Karpas-422 (cell line): ENCODE data around the gene FLT3LG. TPM values are rescaled to one million over a fixed set of nuclear protein-coding genes. Genes with fewer than 3 reads are reported as not detected.
A peak's percentile ranks its signal among the peaks of the same experiment; 100 is the strongest.

ENCODE experiments used
- DNase-seq: peaks from one replicate; pipeline ENCODE4 v3.0.0-alpha.2; 2015
- H2AFZ ChIP-seq: fragments of 200-600 bp; sonication (generic); 2 replicates; pipeline ENCODE4 v1.6.1; 2014; ENCODE audit warnings: antibody characterized with exemption, low read length, mixed read lengths
- H3K27ac ChIP-seq: fragments of 200-600 bp; sonication (generic); 2 replicates; pipeline ENCODE4 v1.5.1; 2014; ENCODE audit warnings: mild to moderate bottlenecking, low read length, moderate library complexity
- H3K27me3 ChIP-seq: fragments of 200-600 bp; sonication (generic); 2 replicates; pipeline ENCODE4 v1.6.1; 2014; ENCODE audit warnings: low read length, mixed read lengths
- H3K36me3 ChIP-seq: fragments of 200-600 bp; sonication (generic); 2 replicates; pipeline ENCODE4 v1.6.1; 2014; ENCODE audit warnings: low read length, mixed read lengths; ENCODE audit not compliant: insufficient read depth
- H3K4me1 ChIP-seq: fragments of 200-600 bp; sonication (generic); 2 replicates; pipeline ENCODE4 v1.6.1; 2014; ENCODE audit warnings: mild to moderate bottlenecking, low read length, mixed read lengths
- H3K4me2 ChIP-seq: fragments of 200-600 bp; sonication (generic); 2 replicates; pipeline ENCODE4 v1.6.1; 2014; ENCODE audit warnings: low read length, low read depth, mild to moderate bottlenecking; ENCODE audit not compliant: poor library complexity, severe bottlenecking
- H3K4me3 ChIP-seq: fragments of 200-600 bp; sonication (generic); 2 replicates; pipeline ENCODE4 v1.5.1; 2014; ENCODE audit warnings: mild to moderate bottlenecking, antibody characterized with exemption, low read length, mixed read lengths
- H3K79me2 ChIP-seq: fragments of 200-600 bp; sonication (generic); 2 replicates; pipeline ENCODE4 v1.6.1; 2014; ENCODE audit warnings: mild to moderate bottlenecking, low read length, mixed read lengths
- H3K9ac ChIP-seq: fragments of 200-600 bp; sonication (generic); 2 replicates; pipeline ENCODE4 v1.6.0; 2014; ENCODE audit warnings: low read length
- H3K9me2 ChIP-seq: fragments of 200-600 bp; sonication (generic), shearing (Covaris generic); replicated peaks from 2 replicates; pipeline ENCODE4 v1.6.0; 2014; ENCODE audit warnings: mild to moderate bottlenecking, low read length, moderate library complexity; ENCODE audit not compliant: insufficient read depth
- H3K9me3 ChIP-seq: fragments of 300-700, 200-600 bp; sonication (generic); 2 replicates; pipeline ENCODE4 v1.6.1; 2014; ENCODE audit warnings: low read length, mixed read lengths
- H4K20me1 ChIP-seq: fragments of 200-600 bp; sonication (generic); 2 replicates; pipeline ENCODE4 v1.6.1; 2014; ENCODE audit warnings: mild to moderate bottlenecking, antibody characterized with exemption, low read length, low read depth; ENCODE audit not compliant: insufficient read depth
- total RNA-seq: library from RNA; depleted of rRNA; stranded (reverse); fragments of >200 nt; shearing (Covaris generic); gene quantifications from 2 replicates; pipeline ENCODE4 v1.2.3, GENCODE V29; 2014; ENCODE audit warnings: low replicate concordance

FLT3LG gene
- total RNA-seq, 1 experiment from 2014 or later: 18.8 TPM

DNA sequence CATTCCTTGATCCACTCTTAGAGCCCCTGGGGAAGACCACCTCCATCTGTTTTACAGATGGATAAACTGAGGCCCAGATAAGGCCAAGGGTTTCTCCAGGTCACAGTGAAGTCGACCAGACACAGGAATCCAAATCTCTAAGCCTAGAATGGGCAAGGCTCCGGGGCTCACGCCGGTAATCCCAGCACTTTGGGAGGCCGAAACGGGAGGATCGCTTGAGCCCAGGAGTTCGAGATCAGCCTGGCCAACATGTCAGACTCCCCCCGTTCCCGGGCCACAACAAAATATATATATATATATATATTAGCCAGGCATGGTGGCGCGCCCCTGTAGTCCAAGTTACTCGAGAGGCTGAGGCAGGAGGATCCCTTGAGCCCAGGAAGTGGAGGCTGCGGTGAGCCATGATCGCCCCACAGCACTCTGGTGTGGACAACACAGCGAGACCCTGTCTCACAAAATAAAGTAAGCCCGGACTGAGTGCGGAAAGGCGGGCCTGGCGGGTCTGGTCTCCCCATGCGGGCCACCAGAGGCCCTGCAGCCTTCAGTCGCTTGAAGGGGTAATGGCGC, 12.8 kb downstream of the FLT3LG start:
- Histone ChIP-seq H3K4me3 (peak overlapping the region; percentile 35; the same call in 1 of the 2 replicates), H3K9ac (no peak overlapping the region), H3K4me2 (peak overlapping the region; percentile 22), H3K27me3 (no peaks in the 10 kb centered on the region), H3K4me1 (peaks cover 15% of the 10 kb centered on the region), H4K20me1 (peaks cover 36% of the 10 kb centered on the region), H3K27ac (no peak overlapping the region), H3K79me2 (peaks cover 27% of the 10 kb centered on the region), H3K36me3 (peaks cover 36% of the 10 kb centered on the region), H2AFZ (no peak overlapping the region), H3K9me2 (no peaks in the 10 kb centered on the region), H3K9me3 (no peaks in the 10 kb centered on the region)
- no peak for DNase-seq

DNA sequence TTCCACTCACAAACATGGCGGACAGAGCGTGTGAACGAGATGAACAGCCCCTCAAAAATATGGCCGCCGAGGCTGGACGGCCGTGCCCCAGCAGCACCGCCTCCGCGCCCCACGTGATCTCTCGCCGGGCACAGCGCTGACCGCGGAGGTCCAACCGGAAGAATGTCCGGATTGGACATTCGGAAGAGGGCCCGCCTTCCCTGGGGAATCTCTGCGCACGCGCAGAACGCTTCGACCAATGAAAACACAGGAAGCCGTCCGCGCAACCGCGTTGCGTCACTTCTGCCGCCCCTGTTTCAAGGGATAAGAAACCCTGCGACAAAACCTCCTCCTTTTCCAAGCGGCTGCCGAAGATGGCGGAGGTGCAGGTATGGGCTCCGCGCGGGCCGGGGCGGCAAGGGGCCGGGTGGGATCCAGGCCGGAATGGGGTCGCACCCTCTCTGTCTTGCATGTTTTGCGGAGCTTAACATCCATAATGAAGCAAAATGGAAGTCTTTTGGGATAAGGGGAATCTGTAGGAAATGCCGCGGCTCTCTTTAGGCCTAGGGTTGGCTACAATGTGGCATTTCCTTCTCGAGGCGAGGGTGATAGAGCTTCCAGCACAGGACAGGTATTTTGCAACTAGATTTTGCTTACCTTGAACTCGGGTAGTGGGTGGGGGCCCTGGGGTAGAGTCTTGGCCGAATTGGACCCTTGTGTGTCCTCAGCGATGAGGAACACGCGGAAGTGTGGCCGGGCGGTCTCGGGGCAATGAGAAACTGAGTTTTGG, 13.4 kb downstream of the FLT3LG start, which contains the start of gene RPL13A:
Gene RPL13A, plus strand, starts transcription at position 332 of the 769 bp plus-strand sequence. Its CDS starts 22 bp downstream, at position 354.
- Histone ChIP-seq H3K36me3 (peaks cover 40% of the 10 kb centered on the region), H3K27ac (peak within 1 kb of the TSS; percentile 90), H3K4me1 (peaks cover 15% of the 10 kb centered on the region), H2AFZ (no peak within 1 kb of the TSS), H3K9ac (peak within 1 kb of the TSS; percentile 95), H3K4me2 (peak within 1 kb of the TSS; percentile 83), H3K4me3 (peak within 1 kb of the TSS; percentile 95), H3K27me3 (no peaks in the 10 kb centered on the region), H3K9me2 (no peaks in the 10 kb centered on the region), H4K20me1 (peaks cover 39% of the 10 kb centered on the region), H3K79me2 (peaks cover 27% of the 10 kb centered on the region), H3K9me3 (no peaks in the 10 kb centered on the region)
- DNase-seq: peak; percentile 100

DNA sequence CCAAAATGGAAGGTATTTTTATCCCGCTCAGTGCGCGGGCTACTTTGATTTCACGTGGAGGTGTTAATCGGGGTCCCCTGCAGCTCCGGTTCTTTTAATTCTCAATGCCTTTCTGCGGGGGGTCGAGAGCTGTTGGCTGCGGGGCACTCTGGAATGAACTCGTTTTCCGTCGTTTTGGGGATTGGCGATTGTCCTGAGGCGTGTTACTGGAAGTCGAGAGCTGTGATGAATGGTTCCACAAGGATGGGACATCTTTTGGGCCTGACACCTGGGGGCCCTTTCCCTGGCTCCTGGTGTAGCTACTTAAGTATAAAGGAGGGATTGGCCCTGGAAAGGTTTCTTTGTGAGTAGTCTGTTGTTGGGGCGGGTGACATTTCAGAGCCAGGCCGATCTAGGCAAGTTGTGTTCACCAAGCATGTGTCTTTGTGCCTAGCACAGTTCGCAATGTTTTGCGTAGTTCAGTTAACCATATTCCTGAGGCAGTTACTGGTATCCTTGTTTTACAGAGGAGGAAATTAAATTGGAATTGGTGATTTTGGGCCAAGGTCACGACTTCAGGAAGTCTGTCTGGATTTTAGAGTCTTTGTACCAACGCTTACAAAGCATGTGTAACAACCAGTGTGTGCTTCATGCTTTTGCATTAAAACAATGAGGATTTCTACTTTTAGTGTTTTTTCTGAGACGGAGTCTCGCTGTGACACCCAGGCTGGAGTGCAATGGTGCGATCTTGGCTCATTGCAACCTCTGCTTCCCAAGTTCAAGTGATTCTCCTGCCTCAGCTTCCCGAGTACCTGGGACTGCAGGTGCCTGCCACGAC, 14.2 kb downstream of the FLT3LG start:
- peaks cover 27% of the 10 kb centered on the region for H3K79me2 ChIP-seq
- no peak overlapping the region for H2AFZ ChIP-seq
- H3K36me3 ChIP-seq: peaks cover 45% of the 10 kb centered on the region
- H3K4me1 ChIP-seq: peaks cover 15% of the 10 kb centered on the region
- peak overlapping the region; percentile 90 for H3K27ac ChIP-seq
- H3K4me2 ChIP-seq: peak overlapping the region; percentile 83
- peak overlapping the region; percentile 95 for H3K9ac ChIP-seq
- H3K27me3 ChIP-seq: no peaks in the 10 kb centered on the region
- no peaks in the 10 kb centered on the region for H3K9me3 ChIP-seq
- no peaks in the 10 kb centered on the region for H3K9me2 ChIP-seq
- DNase-seq: peak; percentile 68
- H3K4me3 ChIP-seq: peak overlapping the region; percentile 95
- peaks cover 41% of the 10 kb centered on the region for H4K20me1 ChIP-seq

DNA sequence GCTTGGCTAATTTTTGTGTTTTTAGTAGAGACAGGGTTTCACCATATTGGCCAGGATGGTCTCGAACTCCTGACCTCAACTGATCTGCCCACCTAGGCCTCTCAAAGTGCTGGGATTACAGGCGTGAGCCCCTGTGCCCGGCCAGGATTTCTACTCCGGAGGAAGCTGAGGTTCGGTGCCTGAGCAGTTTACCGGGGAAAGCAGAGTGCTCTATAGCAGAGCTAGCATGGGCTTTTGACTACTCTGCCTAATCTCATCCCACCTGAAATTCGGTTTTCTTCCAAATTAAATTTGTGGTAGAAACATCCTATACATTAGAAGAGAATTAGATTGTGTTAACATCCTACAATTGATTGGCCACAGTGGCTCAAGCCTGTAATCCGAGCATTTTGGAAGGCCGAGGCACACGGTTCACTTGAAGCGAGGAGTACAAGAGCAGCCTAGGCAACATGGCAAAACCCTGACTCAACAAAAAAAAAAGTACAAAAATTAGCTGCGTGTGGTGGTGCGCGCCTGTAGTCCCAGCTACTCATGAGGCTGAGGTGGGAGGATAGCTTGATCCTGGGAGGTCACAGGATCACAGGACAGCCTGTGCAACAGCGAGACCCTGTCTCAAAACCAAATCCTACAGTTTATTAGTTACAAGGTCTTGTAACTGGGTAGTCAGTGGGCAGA, 15.0 kb downstream of the FLT3LG start:
- DNase-seq: no peak
- peaks cover 27% of the 10 kb centered on the region for H3K79me2 ChIP-seq
- peak overlapping the region; percentile 83 for H3K4me2 ChIP-seq
- peaks cover 45% of the 10 kb centered on the region for H3K36me3 ChIP-seq
- peak overlapping the region; percentile 95 for H3K9ac ChIP-seq
- peak overlapping the region; percentile 90 for H3K27ac ChIP-seq
- no peak overlapping the region for H2AFZ ChIP-seq
- no peaks in the 10 kb centered on the region for H3K9me3 ChIP-seq
- peaks cover 41% of the 10 kb centered on the region for H4K20me1 ChIP-seq
- peak overlapping the region; percentile 95 for H3K4me3 ChIP-seq
- no peaks in the 10 kb centered on the region for H3K9me2 ChIP-seq
- H3K4me1 ChIP-seq: peaks cover 15% of the 10 kb centered on the region
- no peaks in the 10 kb centered on the region for H3K27me3 ChIP-seq

DNA sequence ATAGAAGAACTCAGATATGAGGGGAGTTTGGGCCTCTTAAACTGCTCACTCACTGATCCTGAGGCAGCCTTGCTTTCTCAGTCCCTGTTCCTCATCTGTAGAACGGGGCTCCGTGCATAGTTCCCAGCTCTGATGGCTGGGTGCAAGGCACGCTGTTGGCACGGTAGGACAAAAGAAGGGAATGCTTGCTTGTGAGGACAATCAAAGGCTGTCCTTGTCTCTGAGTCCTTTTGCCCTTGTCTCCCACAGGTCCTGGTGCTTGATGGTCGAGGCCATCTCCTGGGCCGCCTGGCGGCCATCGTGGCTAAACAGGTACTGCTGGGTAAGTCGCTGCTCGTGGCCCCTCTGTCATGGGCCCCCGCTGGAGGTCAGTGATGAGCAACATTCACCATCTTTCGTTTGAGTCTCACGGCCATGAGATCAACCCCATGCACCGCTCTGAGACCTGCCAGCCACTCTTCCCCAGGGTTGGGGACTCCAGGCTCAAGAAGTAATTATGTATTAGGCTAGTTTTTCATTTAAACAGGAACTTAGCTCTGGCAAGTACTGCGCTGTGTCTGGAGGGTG, 15.7 kb downstream of the FLT3LG start:
- Histone ChIP-seq H3K9ac (peak overlapping the region; percentile 95), H3K4me1 (peaks cover 19% of the 10 kb centered on the region), H3K27me3 (no peaks in the 10 kb centered on the region), H3K27ac (peak overlapping the region; percentile 90), H3K9me3 (no peaks in the 10 kb centered on the region), H3K9me2 (no peaks in the 10 kb centered on the region), H3K4me2 (peak overlapping the region; percentile 83), H3K79me2 (peaks cover 27% of the 10 kb centered on the region), H3K36me3 (peaks cover 45% of the 10 kb centered on the region), H3K4me3 (peak overlapping the region; percentile 95; the same call in 1 of the 2 replicates), H2AFZ (no peak overlapping the region), H4K20me1 (peaks cover 41% of the 10 kb centered on the region)
- DNase-seq: peak; percentile 40

DNA sequence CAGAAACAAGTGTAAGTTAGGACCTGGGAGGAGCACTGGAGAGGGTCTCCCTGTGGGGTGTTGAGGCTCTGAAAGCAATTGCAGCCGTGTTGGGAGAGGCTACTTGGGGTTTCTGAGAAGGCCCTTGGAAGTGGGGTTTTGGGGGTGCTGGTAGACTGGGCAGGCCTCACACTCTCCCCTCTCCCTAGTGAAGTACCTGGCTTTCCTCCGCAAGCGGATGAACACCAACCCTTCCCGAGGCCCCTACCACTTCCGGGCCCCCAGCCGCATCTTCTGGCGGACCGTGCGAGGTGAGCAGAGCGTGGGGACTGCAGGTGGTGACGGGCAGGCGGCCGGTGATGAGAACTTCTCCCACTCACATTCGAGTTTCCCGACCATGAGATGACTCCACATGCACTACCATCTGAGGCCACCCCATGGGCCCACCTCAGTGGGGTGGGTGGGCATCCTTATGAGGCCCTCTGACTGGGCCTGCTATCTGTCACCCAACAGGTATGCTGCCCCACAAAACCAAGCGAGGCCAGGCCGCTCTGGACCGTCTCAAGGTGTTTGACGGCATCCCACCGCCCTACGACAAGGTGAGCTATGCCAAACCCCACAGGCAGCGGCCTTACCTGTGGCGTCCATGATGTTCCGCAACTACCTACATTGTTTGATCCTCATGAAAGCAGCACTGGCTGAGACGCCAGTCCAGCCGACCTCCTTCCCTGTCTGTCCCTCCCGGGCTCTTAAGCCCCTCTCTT, 16.4 kb downstream of the FLT3LG start:
- Histone ChIP-seq H3K9ac (no peak overlapping the region), H3K9me2 (no peaks in the 10 kb centered on the region), H3K4me3 (no peak overlapping the region), H3K79me2 (peaks cover 27% of the 10 kb centered on the region), H4K20me1 (peaks cover 41% of the 10 kb centered on the region), H3K4me1 (peaks cover 22% of the 10 kb centered on the region), H2AFZ (no peak overlapping the region), H3K4me2 (no peak overlapping the region), H3K27me3 (no peaks in the 10 kb centered on the region), H3K27ac (no peak overlapping the region), H3K9me3 (no peaks in the 10 kb centered on the region), H3K36me3 (peaks cover 45% of the 10 kb centered on the region)
- DNase-seq: peak; percentile 42

DNA sequence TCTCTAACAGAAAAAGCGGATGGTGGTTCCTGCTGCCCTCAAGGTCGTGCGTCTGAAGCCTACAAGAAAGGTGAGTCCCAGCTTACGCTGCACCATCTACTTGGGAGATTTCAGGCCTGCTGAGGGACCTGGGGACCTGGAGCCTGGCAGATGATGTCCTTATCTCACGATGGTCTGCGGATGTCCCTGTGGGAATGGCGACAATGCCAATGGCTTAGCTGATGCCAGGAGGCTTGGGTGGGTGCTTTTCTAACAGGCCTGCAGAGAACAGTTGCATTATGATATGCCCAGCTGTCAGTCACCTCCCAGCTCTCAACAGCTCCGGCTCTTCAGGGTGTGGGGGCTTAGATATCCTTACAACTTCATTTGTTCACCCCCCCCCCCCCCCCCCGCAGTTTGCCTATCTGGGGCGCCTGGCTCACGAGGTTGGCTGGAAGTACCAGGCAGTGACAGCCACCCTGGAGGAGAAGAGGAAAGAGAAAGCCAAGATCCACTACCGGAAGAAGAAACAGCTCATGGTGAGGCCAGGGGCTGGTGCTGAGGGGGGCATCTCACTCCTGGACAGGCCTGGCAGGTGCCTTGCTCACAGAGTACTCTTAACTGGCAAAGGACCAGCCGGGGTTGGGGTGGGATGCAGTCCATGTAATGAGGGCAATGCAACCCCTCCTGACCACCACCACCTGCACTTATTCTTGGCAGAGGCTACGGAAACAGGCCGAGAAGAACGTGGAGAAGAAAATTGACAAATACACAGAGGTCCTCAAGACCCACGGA, 17.2 kb downstream of the FLT3LG start:
- DNase-seq: peak; percentile 54
- peaks cover 45% of the 10 kb centered on the region for H3K36me3 ChIP-seq
- H3K4me2 ChIP-seq: no peak overlapping the region
- H2AFZ ChIP-seq: no peak overlapping the region
- H4K20me1 ChIP-seq: peaks cover 41% of the 10 kb centered on the region
- no peaks in the 10 kb centered on the region for H3K27me3 ChIP-seq
- H3K9ac ChIP-seq: no peak overlapping the region
- no peaks in the 10 kb centered on the region for H3K9me3 ChIP-seq
- no peak overlapping the region for H3K27ac ChIP-seq
- peaks cover 25% of the 10 kb centered on the region for H3K4me1 ChIP-seq
- H3K4me3 ChIP-seq: no peak overlapping the region
- H3K79me2 ChIP-seq: peaks cover 27% of the 10 kb centered on the region
- no peaks in the 10 kb centered on the region for H3K9me2 ChIP-seq
